Tibial artery (tissue), 4 donors: Measurements from ENCODE around the gene NTN5.

Experiments
- DNase-seq, 2 donors: peaks; one replicate each; pipeline ENCODE4 v3.0.0-alpha.2; 2019
- H3K27ac ChIP-seq, 2 donors: fragments of 200-600 bp; sonication (generic) in 1 of 2; 1 replicate in 1 of 2; 2 replicates in 1 of 2; pipeline ENCODE4 v1.5.1; 2018 to 2019; ENCODE audit warnings: mild to moderate bottlenecking in 1 of 2
- H3K27me3 ChIP-seq, 2 donors: fragments of 200-600 bp; sonication (generic) in 1 of 2; one replicate each; pipeline versions ENCODE4 v1.5.1 to v1.6.0; 2016 to 2019
- H3K36me3 ChIP-seq, 3 donors: fragments of 200-600 bp; sonication (generic) in 2 of 3; one replicate each; pipeline ENCODE4 v1.5.1; 2016 to 2019; ENCODE audit warnings: mild to moderate bottlenecking in 2 of 3
- H3K4me1 ChIP-seq, 4 donors: fragments of 200-600 bp; sonication (generic) in 2 of 4; 1 replicate in 3 of 4; 2 replicates in 1 of 4; pipeline ENCODE4 v1.5.1; 2016 to 2019
- H3K4me3 ChIP-seq, 2 donors: fragments of 200-600 bp; sonication (generic) in 1 of 2; 1 replicate in 1 of 2; 2 replicates in 1 of 2; pipeline ENCODE4 v1.5.1; 2018 to 2019; ENCODE audit warnings: mild to moderate bottlenecking in 2 of 2
- H3K9me3 ChIP-seq, 3 donors: fragments of 200-600 bp; sonication (generic) in 1 of 3; one replicate each; pipeline ENCODE4 v1.5.1; 2016 to 2019
- intact Hi-C: fragments of 100-400 bp; cut with DNase I; formaldehyde crosslinking; loops from one replicate; pipeline ENCODE4 v1.15.0; 2023; ENCODE audit warnings: low total_unique reads
- TF ChIP-seq, protein P1 (sequence below), 2 experiments: fragments of 200-600 bp in 1 of 2; fragments of 450-650 bp in 1 of 2; IDR thresholded peaks; one replicate each; pipeline ENCODE4 v1.5.1; 2017 to 2019; ENCODE audit warnings: antibody characterized with exemption in 2 of 2, mild to moderate bottlenecking in 1 of 2, moderate library complexity in 1 of 2

The NTN5 gene

DNA sequence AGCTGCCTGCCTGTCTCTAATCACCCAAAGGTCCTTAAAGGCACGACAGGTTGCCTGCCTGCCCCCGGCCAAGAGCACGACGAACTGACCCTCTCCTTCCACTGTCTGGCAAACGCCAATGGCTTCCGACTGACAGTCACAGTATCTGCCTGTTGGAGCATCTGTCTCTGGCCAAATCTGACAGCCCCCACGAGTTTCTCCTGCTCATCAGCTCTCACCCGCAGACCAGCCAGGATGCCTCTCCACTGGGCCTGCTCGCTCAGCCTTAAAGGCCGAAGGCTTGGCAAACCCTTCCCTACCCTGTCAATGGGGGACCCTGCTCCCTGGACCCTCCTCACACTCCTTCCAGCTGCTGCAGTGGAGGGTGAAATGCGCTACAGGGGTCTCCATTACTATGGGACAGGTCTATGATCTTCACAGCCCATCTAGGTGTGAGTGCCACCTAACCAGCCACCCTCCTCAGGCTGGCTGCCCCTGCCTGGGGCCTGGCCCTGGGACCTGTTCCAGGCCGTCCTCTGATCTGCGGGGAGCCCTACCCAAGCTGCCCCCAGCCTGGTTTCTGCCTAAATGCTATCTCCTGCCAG, 58.9 kb downstream of the NTN5 start:
- Histone ChIP-seq H3K36me3 (peaks cover 24 to 33% (median 31%) of the 10 kb centered on the region in 3 donors), H3K9me3 (no peaks in the 10 kb centered on the region), H3K4me3 (no peak overlapping the region), H3K27ac (no peak overlapping the region), H3K27me3 (no peaks in the 10 kb centered on the region), H3K4me1 (peaks cover 0 to 47% (median 15%) of the 10 kb centered on the region in 4 donors)
- no peak for DNase-seq
- intact Hi-C loops: no loop called here
- TF ChIP-seq, protein P1, sequence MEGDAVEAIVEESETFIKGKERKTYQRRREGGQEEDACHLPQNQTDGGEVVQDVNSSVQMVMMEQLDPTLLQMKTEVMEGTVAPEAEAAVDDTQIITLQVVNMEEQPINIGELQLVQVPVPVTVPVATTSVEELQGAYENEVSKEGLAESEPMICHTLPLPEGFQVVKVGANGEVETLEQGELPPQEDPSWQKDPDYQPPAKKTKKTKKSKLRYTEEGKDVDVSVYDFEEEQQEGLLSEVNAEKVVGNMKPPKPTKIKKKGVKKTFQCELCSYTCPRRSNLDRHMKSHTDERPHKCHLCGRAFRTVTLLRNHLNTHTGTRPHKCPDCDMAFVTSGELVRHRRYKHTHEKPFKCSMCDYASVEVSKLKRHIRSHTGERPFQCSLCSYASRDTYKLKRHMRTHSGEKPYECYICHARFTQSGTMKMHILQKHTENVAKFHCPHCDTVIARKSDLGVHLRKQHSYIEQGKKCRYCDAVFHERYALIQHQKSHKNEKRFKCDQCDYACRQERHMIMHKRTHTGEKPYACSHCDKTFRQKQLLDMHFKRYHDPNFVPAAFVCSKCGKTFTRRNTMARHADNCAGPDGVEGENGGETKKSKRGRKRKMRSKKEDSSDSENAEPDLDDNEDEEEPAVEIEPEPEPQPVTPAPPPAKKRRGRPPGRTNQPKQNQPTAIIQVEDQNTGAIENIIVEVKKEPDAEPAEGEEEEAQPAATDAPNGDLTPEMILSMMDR (IDR thresholded peaks at IDR 0.05): no peak

DNA sequence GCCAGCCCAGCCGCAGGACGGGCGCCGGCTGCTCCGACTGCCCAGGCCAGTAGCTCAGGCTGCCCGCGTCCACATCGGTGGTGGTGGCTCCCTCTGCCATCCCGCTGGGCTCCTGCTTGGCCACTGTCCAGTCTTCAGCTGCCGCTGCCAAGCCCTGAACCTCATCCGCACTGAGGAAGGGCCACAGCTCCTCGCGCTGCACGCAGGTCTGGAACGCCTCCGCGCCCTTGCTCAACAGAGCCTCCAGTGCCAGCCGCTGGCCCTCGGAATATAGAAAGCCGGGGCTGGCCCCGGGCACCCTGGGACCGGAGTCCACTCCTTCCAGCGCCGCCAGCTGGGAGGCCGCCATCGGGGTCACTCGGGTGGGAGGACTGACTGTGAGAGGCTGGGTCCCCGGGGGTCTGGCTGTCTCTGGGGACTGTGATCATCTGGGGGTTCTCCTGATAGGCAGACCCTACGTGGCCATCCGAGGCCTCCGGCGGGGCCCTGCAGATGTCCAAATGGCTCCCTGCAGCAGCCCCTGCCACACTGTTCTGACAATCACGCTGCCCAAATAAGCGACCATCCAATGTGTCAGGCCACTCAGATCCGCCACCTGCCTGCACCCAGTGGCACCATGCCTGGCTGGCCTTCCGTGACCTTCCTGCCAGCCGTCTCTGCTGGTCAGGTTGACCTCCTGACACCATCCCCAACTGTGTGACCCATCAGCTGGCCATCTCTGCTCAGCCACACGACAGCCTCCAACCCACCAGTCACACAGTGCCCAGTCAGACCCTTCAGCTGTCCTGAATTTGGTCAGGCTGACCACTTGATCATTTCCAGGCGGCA, 59.6 kb downstream of the NTN5 start:
- Histone ChIP-seq H3K9me3 (no peaks in the 10 kb centered on the region), H3K27ac (no peak overlapping the region), H3K27me3 (no peaks in the 10 kb centered on the region), H3K4me3 (no peak overlapping the region), H3K4me1 (peaks cover 0 to 45% (median 13%) of the 10 kb centered on the region in 4 donors), H3K36me3 (peaks cover 24 to 33% (median 31%) of the 10 kb centered on the region in 3 donors)
- TF ChIP-seq, protein P1 (IDR thresholded peaks at IDR 0.05): no peak
- DNase-seq: no peak
- intact Hi-C loops: no loop called here

DNA sequence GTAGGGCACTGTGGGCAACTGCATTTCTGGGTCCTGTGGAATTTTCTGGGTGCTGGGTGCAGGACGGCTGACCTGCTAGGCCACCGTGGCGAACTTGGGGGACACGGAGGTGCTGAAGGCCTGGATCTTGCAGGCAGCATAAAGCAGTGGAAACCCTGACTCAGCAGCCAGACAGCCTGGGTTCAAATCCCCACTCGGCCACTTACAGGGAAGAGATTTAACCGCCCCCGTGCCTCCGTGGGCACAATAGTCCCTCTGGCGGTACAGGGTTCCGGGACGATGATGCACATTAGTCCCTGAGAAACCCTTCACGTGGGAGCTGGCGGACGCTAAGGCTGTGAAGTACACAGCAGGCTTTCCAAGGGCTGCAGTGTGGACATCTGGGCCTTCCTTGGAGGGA, 60.9 kb downstream of the NTN5 start:
- H3K4me3 ChIP-seq: no peak overlapping the region
- peaks cover 19 to 27% (median 24%) of the 10 kb centered on the region in 3 donors for H3K36me3 ChIP-seq
- intact Hi-C loops: no loop called here
- H3K4me1 ChIP-seq: peaks cover 0 to 32% (median 2%) of the 10 kb centered on the region in 4 donors
- TF ChIP-seq, protein P1 (IDR thresholded peaks at IDR 0.05): no peak
- no peaks in the 10 kb centered on the region for H3K9me3 ChIP-seq
- H3K27me3 ChIP-seq: no peaks in the 10 kb centered on the region
- no peak for DNase-seq
- H3K27ac ChIP-seq: no peak overlapping the region
